Type B pancreatic cell (in vitro differentiated cells): Measurements from ENCODE around the gene ABRAXAS1. TPM values are rescaled to one million over a fixed set of nuclear protein-coding genes. Genes with fewer than 3 reads are reported as not detected.

Source experiments
- DNase-seq: peaks from one replicate; pipeline ENCODE4 v3.0.0; 2021; ENCODE audit warnings: mixed read lengths; ENCODE audit not compliant: unreplicated experiment; ENCODE audit errors: extremely low spot score
- H3K27ac Mint-ChIP-seq: 2 replicates; pipeline ENCODE4 v1.8.0; 2021; ENCODE audit warnings: mild to moderate bottlenecking, mixed read lengths
- H3K27me3 Mint-ChIP-seq: 2 replicates; pipeline ENCODE4 v1.8.0; 2021; ENCODE audit warnings: mixed read lengths
- H3K36me3 Mint-ChIP-seq: 2 replicates; pipeline ENCODE4 v1.8.0; 2021; ENCODE audit warnings: mixed read lengths
- H3K4me1 Mint-ChIP-seq: one replicate; pipeline ENCODE4 v1.8.0; 2021; ENCODE audit warnings: mixed read lengths; ENCODE audit not compliant: unreplicated experiment
- H3K4me3 Mint-ChIP-seq: 2 replicates; pipeline ENCODE4 v1.8.0; 2021; ENCODE audit warnings: mild to moderate bottlenecking, mixed read lengths
- H3K9me3 Mint-ChIP-seq: 2 replicates; pipeline ENCODE4 v1.8.0; 2021; ENCODE audit warnings: mixed read lengths
- total RNA-seq: library from RNA; stranded (reverse); gene quantifications from 2 replicates; pipeline ENCODE4 v1.2.1, GENCODE V29; 2021; ENCODE audit warnings: low replicate concordance
- TF ChIP-seq, protein P1 (sequence below): fragments of 200-600 bp; sonication (generic); conservative IDR thresholded peaks from 2 replicates; pipeline ENCODE4 v1.5.0; 2021; ENCODE audit warnings: antibody characterized with exemption, mild to moderate bottlenecking

The ABRAXAS1 gene
- total RNA-seq, 1 donor from 2014 or later: 22.8 TPM

DNA sequence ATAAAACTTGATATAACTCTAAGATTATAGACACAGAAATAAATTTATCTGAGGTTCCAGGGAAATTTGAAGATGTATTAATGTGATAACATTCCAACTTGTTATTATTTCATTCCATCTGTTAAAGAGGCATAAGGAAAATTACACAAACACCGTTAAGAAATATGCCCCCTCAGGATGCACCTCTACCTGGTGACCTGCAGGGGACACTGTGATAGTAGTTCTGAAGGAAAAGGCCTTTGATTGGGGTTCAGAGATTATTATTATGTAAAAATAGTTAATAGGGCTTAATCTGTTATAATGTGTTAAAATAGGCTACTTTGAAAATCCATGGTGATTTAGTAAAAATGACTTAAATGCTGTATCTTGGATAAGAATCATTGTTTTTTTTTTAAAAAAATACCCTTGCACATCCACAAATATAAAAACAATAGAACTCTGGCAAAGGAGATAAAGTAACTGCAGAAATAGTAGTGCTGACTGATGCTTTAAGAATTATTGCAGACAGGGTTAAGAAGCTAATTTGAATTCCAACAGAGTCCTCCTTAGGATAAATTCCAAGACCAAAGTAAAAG lies 6.1 kb upstream of the ABRAXAS1 start:
- no peak overlapping the region for H3K27ac Mint-ChIP-seq
- no peaks in the 10 kb centered on the region for H3K27me3 Mint-ChIP-seq
- DNase-seq: no peak
- no peaks in the 10 kb centered on the region for H3K4me1 Mint-ChIP-seq
- TF ChIP-seq, protein P1, sequence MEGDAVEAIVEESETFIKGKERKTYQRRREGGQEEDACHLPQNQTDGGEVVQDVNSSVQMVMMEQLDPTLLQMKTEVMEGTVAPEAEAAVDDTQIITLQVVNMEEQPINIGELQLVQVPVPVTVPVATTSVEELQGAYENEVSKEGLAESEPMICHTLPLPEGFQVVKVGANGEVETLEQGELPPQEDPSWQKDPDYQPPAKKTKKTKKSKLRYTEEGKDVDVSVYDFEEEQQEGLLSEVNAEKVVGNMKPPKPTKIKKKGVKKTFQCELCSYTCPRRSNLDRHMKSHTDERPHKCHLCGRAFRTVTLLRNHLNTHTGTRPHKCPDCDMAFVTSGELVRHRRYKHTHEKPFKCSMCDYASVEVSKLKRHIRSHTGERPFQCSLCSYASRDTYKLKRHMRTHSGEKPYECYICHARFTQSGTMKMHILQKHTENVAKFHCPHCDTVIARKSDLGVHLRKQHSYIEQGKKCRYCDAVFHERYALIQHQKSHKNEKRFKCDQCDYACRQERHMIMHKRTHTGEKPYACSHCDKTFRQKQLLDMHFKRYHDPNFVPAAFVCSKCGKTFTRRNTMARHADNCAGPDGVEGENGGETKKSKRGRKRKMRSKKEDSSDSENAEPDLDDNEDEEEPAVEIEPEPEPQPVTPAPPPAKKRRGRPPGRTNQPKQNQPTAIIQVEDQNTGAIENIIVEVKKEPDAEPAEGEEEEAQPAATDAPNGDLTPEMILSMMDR: peak; percentile 86
- no peak overlapping the region for H3K4me3 Mint-ChIP-seq
- no peaks in the 10 kb centered on the region for H3K36me3 Mint-ChIP-seq
- H3K9me3 Mint-ChIP-seq: no peaks in the 10 kb centered on the region

DNA sequence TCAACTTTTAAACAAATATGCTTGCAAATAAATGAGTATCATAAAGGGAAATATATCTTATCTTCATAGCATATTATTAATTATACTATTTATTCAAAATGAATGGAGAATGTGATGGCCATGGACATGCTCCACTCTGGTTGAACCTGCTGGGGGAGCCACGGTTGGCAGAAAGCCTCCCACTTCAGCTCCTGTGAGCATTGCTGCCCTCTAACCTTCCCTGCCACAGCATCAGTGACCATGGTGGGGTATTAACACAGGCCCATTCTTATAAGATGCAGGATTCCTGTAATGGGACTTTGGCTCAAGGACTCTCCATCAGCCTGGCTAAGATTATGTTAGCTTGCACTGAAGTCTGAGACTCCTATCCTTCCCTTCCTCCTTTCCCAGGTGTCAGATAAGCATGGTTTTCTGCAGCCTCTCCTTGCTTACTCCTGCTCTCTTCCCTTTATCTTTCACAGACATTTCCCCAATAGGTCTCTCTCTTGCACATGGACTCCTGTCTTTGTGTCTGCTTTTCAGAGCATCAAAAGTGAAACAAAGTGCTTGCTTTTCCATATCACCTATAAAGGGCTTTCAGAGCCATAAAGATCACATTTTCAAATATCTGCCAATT lies 4.9 kb upstream of the ABRAXAS1 start:
- Mint-ChIP-seq H3K9me3 (no peaks in the 10 kb centered on the region), H3K27ac (no peak overlapping the region), H3K36me3 (no peaks in the 10 kb centered on the region), H3K4me3 (no peak overlapping the region), H3K27me3 (no peaks in the 10 kb centered on the region), H3K4me1 (no peaks in the 10 kb centered on the region)
- TF ChIP-seq, protein P1: no peak
- no peak for DNase-seq

DNA sequence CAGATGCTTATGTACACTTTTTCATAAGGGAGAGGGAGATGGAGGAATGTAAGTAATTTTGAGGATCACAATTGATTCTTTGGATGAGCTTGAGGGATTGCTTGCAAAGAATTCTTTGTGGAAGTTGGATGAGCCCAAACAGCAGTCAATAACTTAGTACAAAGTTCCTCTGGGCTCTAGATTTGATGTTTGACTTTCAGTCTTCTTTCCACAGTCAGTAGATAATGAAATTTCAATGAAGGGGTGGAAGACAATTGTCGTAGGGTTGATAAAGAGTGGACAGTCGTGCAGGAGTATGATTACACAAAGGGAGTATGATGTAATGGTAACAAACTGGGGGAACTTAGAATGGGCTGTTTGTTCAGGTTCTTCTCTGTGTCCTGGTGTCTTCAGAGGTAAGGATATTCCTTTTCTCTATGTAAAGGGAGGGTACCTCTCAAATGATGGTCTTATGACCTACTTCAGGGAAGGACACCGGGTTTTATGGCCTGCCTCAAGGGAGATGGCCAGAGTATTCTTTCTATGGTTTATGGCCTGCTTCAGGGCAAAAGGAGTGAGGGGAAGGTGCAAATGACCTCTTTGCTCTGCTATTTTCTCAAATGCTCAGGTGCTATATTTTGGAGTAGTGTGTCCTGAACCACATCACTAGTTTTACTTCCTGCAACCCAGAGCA lies 1.7 kb upstream of the ABRAXAS1 start:
- no peaks in the 10 kb centered on the region for H3K27me3 Mint-ChIP-seq
- peak overlapping the region; percentile 30 for H3K4me3 Mint-ChIP-seq
- TF ChIP-seq, protein P1: no peak
- peak overlapping the region; percentile 37 for H3K27ac Mint-ChIP-seq
- H3K9me3 Mint-ChIP-seq: no peaks in the 10 kb centered on the region
- H3K36me3 Mint-ChIP-seq: no peaks in the 10 kb centered on the region
- H3K4me1 Mint-ChIP-seq: peaks cover 5% of the 10 kb centered on the region
- DNase-seq: no peak

DNA sequence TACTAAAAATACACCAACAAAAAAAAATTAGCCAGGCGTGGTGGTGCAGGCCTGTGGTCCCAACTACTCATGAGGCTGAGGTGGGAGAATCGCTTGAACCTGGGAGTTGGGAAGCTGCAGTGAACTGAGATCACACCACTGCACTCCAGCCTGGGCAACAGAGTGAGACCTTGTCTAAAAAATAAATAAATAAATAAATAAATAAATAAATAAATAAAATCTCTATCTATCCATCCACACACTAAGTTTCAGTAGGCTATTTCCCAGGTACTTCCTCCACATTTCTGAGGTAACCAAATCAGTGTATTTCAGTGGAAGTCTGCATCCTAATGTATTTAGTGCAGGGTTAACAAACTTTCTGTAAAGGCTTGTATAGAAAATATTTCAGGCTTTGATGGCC lies 10.9 kb downstream of the ABRAXAS1 start:
- no peaks in the 10 kb centered on the region for H3K9me3 Mint-ChIP-seq
- H3K4me1 Mint-ChIP-seq: no peaks in the 10 kb centered on the region
- H3K27ac Mint-ChIP-seq: no peak overlapping the region
- DNase-seq: no peak
- TF ChIP-seq, protein P1: no peak
- H3K27me3 Mint-ChIP-seq: no peaks in the 10 kb centered on the region
- H3K36me3 Mint-ChIP-seq: no peaks in the 10 kb centered on the region
- H3K4me3 Mint-ChIP-seq: no peak overlapping the region

DNA sequence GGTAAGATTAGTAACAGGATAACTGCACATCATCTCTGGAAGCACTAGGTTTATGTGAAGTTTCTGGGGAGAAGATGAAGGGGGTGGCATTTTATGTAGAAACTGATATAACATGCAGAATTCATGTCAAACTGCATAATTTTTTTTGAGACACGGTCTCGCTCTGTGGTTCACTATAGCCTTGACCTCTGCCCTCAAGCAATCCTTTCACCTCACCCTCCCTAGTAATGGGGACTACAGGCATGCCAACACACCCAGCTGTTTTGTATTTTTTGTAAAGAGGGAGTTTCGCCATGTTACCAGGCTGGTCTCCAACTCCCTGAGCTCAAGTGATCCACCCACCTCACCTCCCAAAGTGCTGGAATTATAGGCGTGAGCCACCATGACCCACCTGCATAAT lies 11.5 kb downstream of the ABRAXAS1 start:
- TF ChIP-seq, protein P1: no peak
- no peak for DNase-seq
- H3K9me3 Mint-ChIP-seq: no peaks in the 10 kb centered on the region
- H3K27ac Mint-ChIP-seq: no peak overlapping the region
- no peaks in the 10 kb centered on the region for H3K36me3 Mint-ChIP-seq
- no peaks in the 10 kb centered on the region for H3K27me3 Mint-ChIP-seq
- no peak overlapping the region for H3K4me3 Mint-ChIP-seq
- H3K4me1 Mint-ChIP-seq: no peaks in the 10 kb centered on the region
